Measurements from ENCODE around the gene SOD1.
"Not testable (repeated sequence)": the region's sequence is repeated elsewhere in the genome, so short reads cannot be mapped to it uniquely, and the experiment has no call there.

The SOD1 gene

GRCh38 chr21:31654340-31654739 lies 5.2 kb upstream of the SOD1 start:
- H3K27me3 ChIP-seq (ENCODE audit: control insufficient read depth in 2 of 2, insufficient read depth in 2 of 2, low read length in 2 of 2), result no peaks in the 10 kb centered on the region
- H3K4me1 ChIP-seq (ENCODE audit: control insufficient read depth in 2 of 2, insufficient read depth in 2 of 2, low read length in 2 of 2), result peaks cover 14 to 15% of the 10 kb centered on the region in 2 donors
- H3K27ac ChIP-seq (ENCODE audit: low read depth in 2 of 2, low read length in 2 of 2), result no peak overlapping the region
- no peaks in the 10 kb centered on the region for H3K9me3 ChIP-seq (ENCODE audit: control insufficient read depth in 2 of 2, low read length in 2 of 2)
- H3K36me3 ChIP-seq (ENCODE audit: control insufficient read depth in 2 of 2, insufficient read depth in 2 of 2, low read length in 2 of 2), result no peaks in the 10 kb centered on the region
- no peak overlapping the region for H3K9ac ChIP-seq (ENCODE audit: low read depth in 1 of 2, low read length in 2 of 2)
- H3K4me3 ChIP-seq (ENCODE audit: low read length in 2 of 2), result no peak overlapping the region

- H3K27me3 ChIP-seq (ENCODE audit: control insufficient read depth in 2 of 2, insufficient read depth in 2 of 2, low read length in 2 of 2); H3K27ac ChIP-seq (ENCODE audit: low read depth in 2 of 2, low read length in 2 of 2); H3K36me3 ChIP-seq (ENCODE audit: control insufficient read depth in 2 of 2, insufficient read depth in 2 of 2, low read length in 2 of 2); H3K9me3 ChIP-seq (ENCODE audit: control insufficient read depth in 2 of 2, low read length in 2 of 2); H3K4me3 ChIP-seq (ENCODE audit: low read length in 2 of 2); H3K9ac ChIP-seq (ENCODE audit: low read depth in 1 of 2, low read length in 2 of 2): not testable (repeated sequence)
- peaks cover 14 to 15% of the 10 kb centered on the region in 2 donors for H3K4me1 ChIP-seq (ENCODE audit: control insufficient read depth in 2 of 2, insufficient read depth in 2 of 2, low read length in 2 of 2)
Measured at GRCh38 chr21:31654821-31655580, 4.5 kb upstream of the SOD1 start.

GRCh38 chr21:31656199-31657095 lies 3.0 kb upstream of the SOD1 start:
- no peaks in the 10 kb centered on the region for H3K9me3 ChIP-seq (ENCODE audit: control insufficient read depth in 2 of 2, low read length in 2 of 2)
- H3K27me3 ChIP-seq (ENCODE audit: control insufficient read depth in 2 of 2, insufficient read depth in 2 of 2, low read length in 2 of 2), result no peaks in the 10 kb centered on the region
- H3K9ac ChIP-seq (ENCODE audit: low read depth in 1 of 2, low read length in 2 of 2), result no peak overlapping the region
- peaks cover 19 to 20% of the 10 kb centered on the region in 2 donors for H3K4me1 ChIP-seq (ENCODE audit: control insufficient read depth in 2 of 2, insufficient read depth in 2 of 2, low read length in 2 of 2)
- H3K4me3 ChIP-seq (ENCODE audit: low read length in 2 of 2), result no peak overlapping the region
- H3K27ac ChIP-seq (ENCODE audit: low read depth in 2 of 2, low read length in 2 of 2), result peak overlapping the region; percentile 1 to 25
- no peaks in the 10 kb centered on the region for H3K36me3 ChIP-seq (ENCODE audit: control insufficient read depth in 2 of 2, insufficient read depth in 2 of 2, low read length in 2 of 2)

GRCh38 chr21:31658053-31658452 lies 1.4 kb upstream of the SOD1 start:
- H3K4me3 ChIP-seq (ENCODE audit: low read length in 2 of 2), result peak overlapping the region; percentile 15 to 39
- peak overlapping the region; percentile 69 to 91 for H3K27ac ChIP-seq (ENCODE audit: low read depth in 2 of 2, low read length in 2 of 2)
- H3K9me3 ChIP-seq (ENCODE audit: control insufficient read depth in 2 of 2, low read length in 2 of 2), result no peaks in the 10 kb centered on the region
- peaks cover 20 to 24% of the 10 kb centered on the region in 2 donors for H3K4me1 ChIP-seq (ENCODE audit: control insufficient read depth in 2 of 2, insufficient read depth in 2 of 2, low read length in 2 of 2)
- no peak overlapping the region for H3K9ac ChIP-seq (ENCODE audit: low read depth in 1 of 2, low read length in 2 of 2)
- H3K36me3 ChIP-seq (ENCODE audit: control insufficient read depth in 2 of 2, insufficient read depth in 2 of 2, low read length in 2 of 2), result peaks cover 0 to 3% of the 10 kb centered on the region in 2 donors
- no peaks in the 10 kb centered on the region for H3K27me3 ChIP-seq (ENCODE audit: control insufficient read depth in 2 of 2, insufficient read depth in 2 of 2, low read length in 2 of 2)

- H3K4me1 ChIP-seq (ENCODE audit: control insufficient read depth in 2 of 2, insufficient read depth in 2 of 2, low read length in 2 of 2), result peaks cover 20 to 24% of the 10 kb centered on the region in 2 donors
- H3K27ac ChIP-seq (ENCODE audit: low read depth in 2 of 2, low read length in 2 of 2), result peak overlapping the region; percentile 91
- no peaks in the 10 kb centered on the region for H3K27me3 ChIP-seq (ENCODE audit: control insufficient read depth in 2 of 2, insufficient read depth in 2 of 2, low read length in 2 of 2)
- no peaks in the 10 kb centered on the region for H3K9me3 ChIP-seq (ENCODE audit: control insufficient read depth in 2 of 2, low read length in 2 of 2)
- H3K4me3 ChIP-seq (ENCODE audit: low read length in 2 of 2), result peak overlapping the region; percentile 80 to 92
- H3K9ac ChIP-seq (ENCODE audit: low read depth in 1 of 2, low read length in 2 of 2), result peak overlapping the region; percentile 41 to 79
- peaks cover 7 to 9% of the 10 kb centered on the region in 2 donors for H3K36me3 ChIP-seq (ENCODE audit: control insufficient read depth in 2 of 2, insufficient read depth in 2 of 2, low read length in 2 of 2)
Measured at GRCh38 chr21:31659286-31659535, 282 bp upstream of the SOD1 start.

GRCh38 chr21:31660259-31660565 lies 719 bp downstream of the SOD1 start:
- H3K9ac ChIP-seq (ENCODE audit: low read depth in 1 of 2, low read length in 2 of 2), result peak overlapping the region; percentile 66 to 79
- peak overlapping the region; percentile 80 to 92 for H3K4me3 ChIP-seq (ENCODE audit: low read length in 2 of 2)
- H3K4me1 ChIP-seq (ENCODE audit: control insufficient read depth in 2 of 2, insufficient read depth in 2 of 2, low read length in 2 of 2), result peaks cover 20 to 24% of the 10 kb centered on the region in 2 donors
- no peaks in the 10 kb centered on the region for H3K27me3 ChIP-seq (ENCODE audit: control insufficient read depth in 2 of 2, insufficient read depth in 2 of 2, low read length in 2 of 2)
- no peaks in the 10 kb centered on the region for H3K9me3 ChIP-seq (ENCODE audit: control insufficient read depth in 2 of 2, low read length in 2 of 2)
- H3K36me3 ChIP-seq (ENCODE audit: control insufficient read depth in 2 of 2, insufficient read depth in 2 of 2, low read length in 2 of 2), result peaks cover 9% of the 10 kb centered on the region in 2 donors
- H3K27ac ChIP-seq (ENCODE audit: low read depth in 2 of 2, low read length in 2 of 2), result peak overlapping the region; percentile 67 to 91

- Histone ChIP-seq H3K36me3 (ENCODE audit: control insufficient read depth in 2 of 2, insufficient read depth in 2 of 2, low read length in 2 of 2) (peaks cover 9 to 12% of the 10 kb centered on the region in 2 donors), H3K4me3 (ENCODE audit: low read length in 2 of 2) (peak overlapping the region; percentile 80 to 92), H3K27me3 (ENCODE audit: control insufficient read depth in 2 of 2, insufficient read depth in 2 of 2, low read length in 2 of 2) (no peaks in the 10 kb centered on the region), H3K9ac (ENCODE audit: low read depth in 1 of 2, low read length in 2 of 2) (peak overlapping the region; percentile 66 to 79), H3K27ac (ENCODE audit: low read depth in 2 of 2, low read length in 2 of 2) (peak overlapping the region in 1 of 2 donors; percentile 91), H3K9me3 (ENCODE audit: control insufficient read depth in 2 of 2, low read length in 2 of 2) (no peaks in the 10 kb centered on the region), H3K4me1 (ENCODE audit: control insufficient read depth in 2 of 2, insufficient read depth in 2 of 2, low read length in 2 of 2) (peaks cover 20 to 24% of the 10 kb centered on the region in 2 donors)
Measured at GRCh38 chr21:31660591-31660990, 1.1 kb downstream of the SOD1 start.

- no peak overlapping the region for H3K4me3 ChIP-seq (ENCODE audit: low read length in 2 of 2)
- no peaks in the 10 kb centered on the region for H3K9me3 ChIP-seq (ENCODE audit: control insufficient read depth in 2 of 2, low read length in 2 of 2)
- no peaks in the 10 kb centered on the region for H3K27me3 ChIP-seq (ENCODE audit: control insufficient read depth in 2 of 2, insufficient read depth in 2 of 2, low read length in 2 of 2)
- H3K9ac ChIP-seq (ENCODE audit: low read depth in 1 of 2, low read length in 2 of 2), result no peak overlapping the region
- H3K27ac ChIP-seq (ENCODE audit: low read depth in 2 of 2, low read length in 2 of 2), result no peak overlapping the region
- H3K36me3 ChIP-seq (ENCODE audit: control insufficient read depth in 2 of 2, insufficient read depth in 2 of 2, low read length in 2 of 2), result peaks cover 29 to 31% of the 10 kb centered on the region in 2 donors
- H3K4me1 ChIP-seq (ENCODE audit: control insufficient read depth in 2 of 2, insufficient read depth in 2 of 2, low read length in 2 of 2), result peaks cover 10 to 14% of the 10 kb centered on the region in 2 donors
Measured at GRCh38 chr21:31663584-31664249, 4.2 kb downstream of the SOD1 start.

- H3K9ac ChIP-seq (ENCODE audit: low read depth in 1 of 2, low read length in 2 of 2), result no peak overlapping the region
- H3K36me3 ChIP-seq (ENCODE audit: control insufficient read depth in 2 of 2, insufficient read depth in 2 of 2, low read length in 2 of 2), result peaks cover 33 to 44% of the 10 kb centered on the region in 2 donors
- H3K9me3 ChIP-seq (ENCODE audit: control insufficient read depth in 2 of 2, low read length in 2 of 2), result no peaks in the 10 kb centered on the region
- H3K27ac ChIP-seq (ENCODE audit: low read depth in 2 of 2, low read length in 2 of 2), result no peak overlapping the region
- H3K27me3 ChIP-seq (ENCODE audit: control insufficient read depth in 2 of 2, insufficient read depth in 2 of 2, low read length in 2 of 2), result no peaks in the 10 kb centered on the region
- H3K4me3 ChIP-seq (ENCODE audit: low read length in 2 of 2), result no peak overlapping the region
- H3K4me1 ChIP-seq (ENCODE audit: control insufficient read depth in 2 of 2, insufficient read depth in 2 of 2, low read length in 2 of 2), result peaks cover 5 to 9% of the 10 kb centered on the region in 2 donors
Measured at GRCh38 chr21:31665397-31665796, 5.9 kb downstream of the SOD1 start.

GRCh38 chr21:31665869-31666268 lies 6.4 kb downstream of the SOD1 start:
- H3K9ac ChIP-seq (ENCODE audit: low read depth in 1 of 2, low read length in 2 of 2); H3K9me3 ChIP-seq (ENCODE audit: control insufficient read depth in 2 of 2, low read length in 2 of 2); H3K4me1 ChIP-seq (ENCODE audit: control insufficient read depth in 2 of 2, insufficient read depth in 2 of 2, low read length in 2 of 2); H3K27ac ChIP-seq (ENCODE audit: low read depth in 2 of 2, low read length in 2 of 2); H3K27me3 ChIP-seq (ENCODE audit: control insufficient read depth in 2 of 2, insufficient read depth in 2 of 2, low read length in 2 of 2); H3K4me3 ChIP-seq (ENCODE audit: low read length in 2 of 2): not testable (repeated sequence)
- H3K36me3 ChIP-seq (ENCODE audit: control insufficient read depth in 2 of 2, insufficient read depth in 2 of 2, low read length in 2 of 2), result peaks cover 37 to 44% of the 10 kb centered on the region in 2 donors
